ENCODE results near the gene TEPSIN.
"Not testable (repeated sequence)": the region's sequence is repeated elsewhere in the genome, so short reads cannot be mapped to it uniquely, and the experiment has no call there.

The TEPSIN gene

GRCh38 chr17:81235822-81236740 lies 2.8 kb downstream of the TEPSIN start:
- DNase-seq, result no peak

GRCh38 chr17:81234940-81235821 lies 3.7 kb downstream of the TEPSIN start:
- DNase-seq, result no peak

GRCh38 chr17:81234506-81234855 lies 4.4 kb downstream of the TEPSIN start:
- DNase-seq, result no peak

GRCh38 chr17:81233811-81234505 lies 4.9 kb downstream of the TEPSIN start:
- DNase-seq, result no peak

GRCh38 chr17:81233316-81233715 lies 5.5 kb downstream of the TEPSIN start:
- no peak for DNase-seq

- no peak for DNase-seq
These were observed 6.1 kb downstream of the TEPSIN start for GRCh38 chr17:81232616-81233241.

GRCh38 chr17:81231766-81232581 lies 6.9 kb downstream of the TEPSIN start:
- DNase-seq, result no peak

GRCh38 chr17:81231121-81231645 lies 7.7 kb downstream of the TEPSIN start:
- no peak for DNase-seq

- no peak for DNase-seq
These were observed 8.6 kb downstream of the TEPSIN start for GRCh38 chr17:81230043-81230820.

- DNase-seq, result no peak
These were observed 9.3 kb downstream of the TEPSIN start for GRCh38 chr17:81229666-81229920.

GRCh38 chr17:81228834-81229665 lies 9.8 kb downstream of the TEPSIN start:
- DNase-seq, result no peak

- no peak for DNase-seq
These were observed 10.4 kb downstream of the TEPSIN start for GRCh38 chr17:81228420-81228819.

- not testable (repeated sequence) for DNase-seq
These were observed 11.2 kb downstream of the TEPSIN start for GRCh38 chr17:81227630-81228029.

- no peak for DNase-seq
These were observed 15.1 kb downstream of the TEPSIN start for GRCh38 chr17:81223762-81224130.

GRCh38 chr17:81222906-81223761 lies 15.7 kb downstream of the TEPSIN start, which contains the start of gene CEP131:
TSS of gene CEP131 (minus strand) at chr17:81222965. CDS start at chr17:81220056, 2,909 bp downstream.
- DNase-seq, result peak; percentile 98

- no peak for DNase-seq
These were observed 16.3 kb downstream of the TEPSIN start for GRCh38 chr17:81222620-81222905.

- DNase-seq, result no peak
These were observed 16.8 kb downstream of the TEPSIN start for GRCh38 chr17:81221842-81222619.

GRCh38 chr17:81221371-81221841 lies 17.4 kb downstream of the TEPSIN start:
- DNase-seq, result no peak

Measured in fibroblast of skin of abdomen (primary cell).